22Rv1 (cell line): ENCODE data around the gene AHRR.

Source experiments
- H3K27ac ChIP-seq: fragments of 450-650 bp; 2 replicates; pipeline ENCODE4 v1.5.1; 2017
- CTCF ChIP-seq: fragments of 450-650 bp; IDR thresholded peaks from 2 replicates; pipeline ENCODE4 v1.5.1; 2017; ENCODE audit warnings: mild to moderate bottlenecking
- ZFX ChIP-seq: fragments of 450-650 bp; IDR thresholded peaks from 2 replicates; pipeline ENCODE4 v1.6.1; 2017; ENCODE audit warnings: antibody characterized with exemption, borderline replicate concordance

AHRR gene

GRCh38 chr5:387491-388265 lies 66.2 kb downstream of the AHRR start:
- no peak for TF ChIP-seq CTCF
- TF ChIP-seq ZFX: no peak
- no peak overlapping the region for H3K27ac ChIP-seq

GRCh38 chr5:388266-389196 lies 67.0 kb downstream of the AHRR start:
- TF ChIP-seq ZFX (no peak), CTCF (no peak)
- no peak overlapping the region for H3K27ac ChIP-seq

- H3K27ac ChIP-seq: no peak overlapping the region
- TF ChIP-seq CTCF (no peak), ZFX (no peak)
Measured at GRCh38 chr5:389197-389821, 67.8 kb downstream of the AHRR start.

GRCh38 chr5:389891-390622 lies 68.5 kb downstream of the AHRR start:
- TF ChIP-seq ZFX (no peak), CTCF (no peak)
- no peak overlapping the region for H3K27ac ChIP-seq

- TF ChIP-seq ZFX (no peak), CTCF (no peak)
- no peak overlapping the region for H3K27ac ChIP-seq
Measured at GRCh38 chr5:390623-391491, 69.3 kb downstream of the AHRR start.

- H3K27ac ChIP-seq: no peak overlapping the region
Measured at GRCh38 chr5:392431-392988, 71.0 kb downstream of the AHRR start.

More at GRCh38 chr5:392431-392988, 71.0 kb downstream of the AHRR start:
- TF ChIP-seq CTCF: no peak
- no peak for TF ChIP-seq ZFX
